ENCODE measurements around the gene NTPCR.
"Not testable (repeated sequence)": the region's sequence is repeated elsewhere in the genome, so short reads cannot be mapped to it uniquely, and the experiment has no call there.

Gene NTPCR

GRCh38 chr1:232911027-232911599 lies 39.3 kb upstream of the NTPCR start:
- H3K27ac ChIP-seq (ENCODE audit: low read depth, low read length, severe bottlenecking): no peak overlapping the region
- H3K4me1 ChIP-seq (ENCODE audit: control insufficient read depth, insufficient read depth, low read length, poor library complexity, severe bottlenecking): no peaks in the 10 kb centered on the region
- 32 to 58% methylated on average over 3 to 4 of the region's 5 CpGs for WGBS, 2 experiments (ENCODE audit: insufficient coverage in 2 of 2)
- no peak overlapping the region for H3K4me3 ChIP-seq (ENCODE audit: extremely low read depth, insufficient read depth, low read length, poor library complexity, severe bottlenecking)
- no peaks in the 10 kb centered on the region for H3K36me3 ChIP-seq (ENCODE audit: control insufficient read depth, insufficient read depth, low read length)
- H3K9me3 ChIP-seq (ENCODE audit: control insufficient read depth, low read length): no peaks in the 10 kb centered on the region

- Histone ChIP-seq H3K4me3 (ENCODE audit: extremely low read depth, insufficient read depth, low read length, poor library complexity, severe bottlenecking) (no peak overlapping the region), H3K27ac (ENCODE audit: low read depth, low read length, severe bottlenecking) (no peak overlapping the region), H3K9me3 (ENCODE audit: control insufficient read depth, low read length) (no peaks in the 10 kb centered on the region), H3K36me3 (ENCODE audit: control insufficient read depth, insufficient read depth, low read length) (no peaks in the 10 kb centered on the region), H3K4me1 (ENCODE audit: control insufficient read depth, insufficient read depth, low read length, poor library complexity, severe bottlenecking) (no peaks in the 10 kb centered on the region)
- WGBS, 2 experiments (ENCODE audit: insufficient coverage in 2 of 2): 90 to 100% methylated on average over 2 to 3 of the region's 3 CpGs
Measured at GRCh38 chr1:232912845-232913580, 37.4 kb upstream of the NTPCR start.

DNA sequence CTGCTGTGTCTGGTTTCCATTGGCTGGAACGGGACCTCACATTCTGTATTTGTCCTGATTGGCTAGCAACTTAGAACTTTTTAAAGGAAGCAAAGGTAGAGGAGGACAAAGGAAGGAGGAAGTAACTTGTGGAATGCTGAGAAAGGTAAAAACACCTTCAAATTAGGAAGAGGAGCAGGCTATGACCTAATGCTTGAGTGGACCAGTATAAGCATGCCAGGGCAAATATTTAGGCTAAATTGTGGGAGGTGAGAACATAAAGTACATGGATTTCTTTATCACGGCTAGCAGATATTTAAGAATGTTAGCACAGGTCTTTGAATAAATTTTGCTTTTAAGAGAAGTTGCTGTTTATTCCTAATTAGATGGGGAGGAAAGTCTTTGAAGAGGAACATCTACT lies 36.1 kb upstream of the NTPCR start:
- not testable (repeated sequence) for H3K4me1 ChIP-seq (ENCODE audit: control insufficient read depth, insufficient read depth, low read length, poor library complexity, severe bottlenecking); H3K9me3 ChIP-seq (ENCODE audit: control insufficient read depth, low read length); H3K36me3 ChIP-seq (ENCODE audit: control insufficient read depth, insufficient read depth, low read length); H3K4me3 ChIP-seq (ENCODE audit: extremely low read depth, insufficient read depth, low read length, poor library complexity, severe bottlenecking); H3K27ac ChIP-seq (ENCODE audit: low read depth, low read length, severe bottlenecking)
- 94 to 100% methylated on average over 1 to 2 of the region's 2 CpGs for WGBS, 2 experiments (ENCODE audit: insufficient coverage in 2 of 2)

- Histone ChIP-seq H3K27ac (ENCODE audit: low read depth, low read length, severe bottlenecking) (no peak overlapping the region), H3K36me3 (ENCODE audit: control insufficient read depth, insufficient read depth, low read length) (no peaks in the 10 kb centered on the region), H3K4me1 (ENCODE audit: control insufficient read depth, insufficient read depth, low read length, poor library complexity, severe bottlenecking) (no peaks in the 10 kb centered on the region), H3K4me3 (ENCODE audit: extremely low read depth, insufficient read depth, low read length, poor library complexity, severe bottlenecking) (no peak overlapping the region), H3K9me3 (ENCODE audit: control insufficient read depth, low read length) (no peaks in the 10 kb centered on the region)
- WGBS, 2 experiments (ENCODE audit: insufficient coverage in 2 of 2): 77 to 80% methylated on average over 2 to 3 of the region's 4 CpGs
Measured at GRCh38 chr1:232915212-232915611, 35.2 kb upstream of the NTPCR start.

DNA sequence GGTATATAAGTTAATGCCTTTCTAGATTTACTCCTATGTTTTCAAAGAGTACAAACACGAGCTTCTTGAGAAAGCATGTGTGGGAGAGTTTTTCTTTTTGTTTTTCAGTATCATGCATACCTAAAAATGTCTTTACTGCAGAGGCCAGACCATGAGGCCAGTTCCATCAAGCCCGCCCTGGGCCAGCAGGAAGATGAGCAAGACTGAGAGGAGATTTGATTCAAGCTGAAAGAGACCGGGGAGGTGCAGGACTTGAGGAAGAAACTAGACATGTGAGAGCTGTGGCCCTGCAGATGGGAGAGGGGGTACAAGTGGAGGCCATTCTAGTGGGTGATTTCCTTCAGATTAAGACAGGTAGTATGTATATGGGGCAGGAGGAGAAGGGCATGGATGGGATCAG lies 33.4 kb upstream of the NTPCR start:
- no peak overlapping the region for H3K4me3 ChIP-seq (ENCODE audit: extremely low read depth, insufficient read depth, low read length, poor library complexity, severe bottlenecking)
- no peak overlapping the region for H3K27ac ChIP-seq (ENCODE audit: low read depth, low read length, severe bottlenecking)
- 90% methylated on average over 2 of the region's 3 CpGs for whole genome bisulfite sequencing, 2 experiments (ENCODE audit: insufficient coverage in 2 of 2)
- H3K4me1 ChIP-seq (ENCODE audit: control insufficient read depth, insufficient read depth, low read length, poor library complexity, severe bottlenecking): no peaks in the 10 kb centered on the region
- H3K36me3 ChIP-seq (ENCODE audit: control insufficient read depth, insufficient read depth, low read length): no peaks in the 10 kb centered on the region
- H3K9me3 ChIP-seq (ENCODE audit: control insufficient read depth, low read length): no peaks in the 10 kb centered on the region

GRCh38 chr1:232921381-232921780 lies 29.0 kb upstream of the NTPCR start:
- H3K27ac ChIP-seq (ENCODE audit: low read depth, low read length, severe bottlenecking): no peak overlapping the region
- no peaks in the 10 kb centered on the region for H3K9me3 ChIP-seq (ENCODE audit: control insufficient read depth, low read length)
- H3K36me3 ChIP-seq (ENCODE audit: control insufficient read depth, insufficient read depth, low read length): no peaks in the 10 kb centered on the region
- no CpG with 5 or more reads among the region's 2 CpGs for WGBS, 2 experiments (ENCODE audit: insufficient coverage in 2 of 2)
- H3K4me3 ChIP-seq (ENCODE audit: extremely low read depth, insufficient read depth, low read length, poor library complexity, severe bottlenecking): no peak overlapping the region
- no peaks in the 10 kb centered on the region for H3K4me1 ChIP-seq (ENCODE audit: control insufficient read depth, insufficient read depth, low read length, poor library complexity, severe bottlenecking)

DNA sequence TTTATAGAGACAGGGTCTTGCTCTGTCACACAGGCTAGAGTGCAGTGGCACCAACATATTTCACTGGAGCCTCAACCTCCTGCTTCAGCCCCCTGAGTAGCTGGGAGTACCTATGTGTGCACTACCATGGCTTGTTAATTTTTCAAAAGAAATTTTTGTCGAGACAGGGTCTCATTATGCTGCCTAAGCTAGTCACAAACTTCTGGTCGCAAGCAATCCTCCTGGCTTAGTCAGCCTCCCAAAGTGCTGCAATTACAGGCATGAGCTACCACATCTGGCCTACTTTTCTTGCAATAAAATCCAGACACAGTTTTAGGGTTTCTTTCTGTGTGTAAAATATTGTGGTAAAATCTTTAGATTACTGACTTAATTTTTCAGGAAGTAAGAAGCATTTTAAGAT lies 27.9 kb upstream of the NTPCR start:
- no peaks in the 10 kb centered on the region for H3K4me1 ChIP-seq (ENCODE audit: control insufficient read depth, insufficient read depth, low read length, poor library complexity, severe bottlenecking)
- no peak overlapping the region for H3K27ac ChIP-seq (ENCODE audit: low read depth, low read length, severe bottlenecking)
- no peaks in the 10 kb centered on the region for H3K36me3 ChIP-seq (ENCODE audit: control insufficient read depth, insufficient read depth, low read length)
- no peaks in the 10 kb centered on the region for H3K9me3 ChIP-seq (ENCODE audit: control insufficient read depth, low read length)
- no peak overlapping the region for H3K4me3 ChIP-seq (ENCODE audit: extremely low read depth, insufficient read depth, low read length, poor library complexity, severe bottlenecking)
- 78 to 96% methylated on average over 2 of the region's 2 CpGs for WGBS, 2 experiments (ENCODE audit: insufficient coverage in 2 of 2)

GRCh38 chr1:232923739-232924386 lies 26.5 kb upstream of the NTPCR start:
- Histone ChIP-seq H3K4me3 (ENCODE audit: extremely low read depth, insufficient read depth, low read length, poor library complexity, severe bottlenecking) (no peak overlapping the region), H3K9me3 (ENCODE audit: control insufficient read depth, low read length) (no peaks in the 10 kb centered on the region), H3K4me1 (ENCODE audit: control insufficient read depth, insufficient read depth, low read length, poor library complexity, severe bottlenecking) (no peaks in the 10 kb centered on the region), H3K36me3 (ENCODE audit: control insufficient read depth, insufficient read depth, low read length) (no peaks in the 10 kb centered on the region), H3K27ac (ENCODE audit: low read depth, low read length, severe bottlenecking) (no peak overlapping the region)
- WGBS, 2 experiments (ENCODE audit: insufficient coverage in 2 of 2): 91 to 93% methylated on average over 1 to 2 of the region's 4 CpGs

- Histone ChIP-seq H3K4me3 (ENCODE audit: extremely low read depth, insufficient read depth, low read length, poor library complexity, severe bottlenecking) (no peak overlapping the region), H3K4me1 (ENCODE audit: control insufficient read depth, insufficient read depth, low read length, poor library complexity, severe bottlenecking) (no peaks in the 10 kb centered on the region), H3K27ac (ENCODE audit: low read depth, low read length, severe bottlenecking) (no peak overlapping the region), H3K9me3 (ENCODE audit: control insufficient read depth, low read length) (no peaks in the 10 kb centered on the region), H3K36me3 (ENCODE audit: control insufficient read depth, insufficient read depth, low read length) (no peaks in the 10 kb centered on the region)
- 92 to 100% methylated on average over 1 to 2 of the region's 3 CpGs for WGBS, 2 experiments (ENCODE audit: insufficient coverage in 2 of 2)
Measured at GRCh38 chr1:232924874-232925273, 25.5 kb upstream of the NTPCR start.

DNA sequence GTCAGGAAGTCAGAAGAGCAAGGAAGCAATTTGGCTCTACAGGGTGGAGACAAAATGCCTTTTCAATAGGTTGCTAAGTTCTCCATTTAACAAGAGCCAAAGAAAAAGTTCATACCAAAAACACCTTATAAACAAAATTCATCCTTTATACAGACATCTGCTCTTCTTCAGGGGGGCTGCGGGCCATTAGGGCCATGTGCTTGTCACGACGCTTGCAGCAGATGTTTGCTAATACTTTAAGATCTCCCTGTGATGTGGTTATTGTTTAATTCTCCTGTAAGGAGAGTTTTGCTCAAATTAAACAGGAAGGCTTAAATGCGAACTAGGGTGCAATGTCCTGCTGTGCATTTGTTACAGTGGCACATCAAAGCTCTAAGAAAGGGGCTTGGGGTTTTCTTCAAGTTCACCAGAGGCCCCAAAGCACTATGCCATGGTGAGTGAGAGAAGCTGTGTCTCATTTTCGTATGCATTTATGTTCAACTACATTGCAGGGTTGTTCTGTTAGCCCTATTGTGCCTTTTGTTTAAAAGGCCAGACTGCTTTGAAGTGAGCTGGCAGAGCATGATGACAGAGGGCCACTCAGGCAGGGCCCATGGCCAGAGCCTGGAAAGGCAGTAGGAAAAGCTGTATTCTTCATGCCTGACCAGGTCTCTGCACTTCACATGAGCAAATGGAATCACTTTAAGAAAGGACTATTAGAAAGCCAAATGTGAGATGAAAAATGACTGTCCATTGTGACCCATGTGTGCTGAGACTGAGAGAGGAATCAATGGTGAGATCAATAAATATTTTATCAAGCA lies 24.8 kb upstream of the NTPCR start:
- Histone ChIP-seq H3K27ac (ENCODE audit: low read depth, low read length, severe bottlenecking) (no peak overlapping the region), H3K4me1 (ENCODE audit: control insufficient read depth, insufficient read depth, low read length, poor library complexity, severe bottlenecking) (no peaks in the 10 kb centered on the region), H3K36me3 (ENCODE audit: control insufficient read depth, insufficient read depth, low read length) (no peaks in the 10 kb centered on the region), H3K4me3 (ENCODE audit: extremely low read depth, insufficient read depth, low read length, poor library complexity, severe bottlenecking) (no peak overlapping the region), H3K9me3 (ENCODE audit: control insufficient read depth, low read length) (no peaks in the 10 kb centered on the region)
- 67 to 86% methylated on average over 2 of the region's 5 CpGs for WGBS, 2 experiments (ENCODE audit: insufficient coverage in 2 of 2)
